GM12892 (cell line): ENCODE measurements around the gene SIPA1L3.

Experiments
- DNase-seq: peaks from one replicate; pipeline ENCODE4 v3.0.0; 2011; ENCODE audit not compliant: insufficient read length
- FAIRE-seq: peaks from 2 replicates; lab custom pipeline; 2011; peaks lifted over from hg19 to GRCh38; lab: Jason Lieb, UNC
- POLR2A ChIP-seq: IDR thresholded peaks from 2 replicates; pipeline ENCODE4 v1.6.1; 2011; ENCODE audit warnings: low read depth, low read length, control low read depth
- POLR2AphosphoS5 ChIP-seq: IDR thresholded peaks from 2 replicates; pipeline ENCODE4 v1.6.1; 2011; ENCODE audit warnings: low read depth, low read length, control low read depth
- TAF1 ChIP-seq: IDR thresholded peaks from 2 replicates; pipeline ENCODE4 v1.6.1; 2011; ENCODE audit warnings: low read depth, mild to moderate bottlenecking, control low read depth, low read length, borderline replicate concordance

Gene SIPA1L3

GRCh38 chr19:38173291-38174041 is 266.5 kb downstream of the SIPA1L3 start:
- no peak for FAIRE-seq
- TF ChIP-seq POLR2A (no peak), TAF1 (no peak), POLR2AphosphoS5 (no peak)
- no peak for DNase-seq

DNA sequence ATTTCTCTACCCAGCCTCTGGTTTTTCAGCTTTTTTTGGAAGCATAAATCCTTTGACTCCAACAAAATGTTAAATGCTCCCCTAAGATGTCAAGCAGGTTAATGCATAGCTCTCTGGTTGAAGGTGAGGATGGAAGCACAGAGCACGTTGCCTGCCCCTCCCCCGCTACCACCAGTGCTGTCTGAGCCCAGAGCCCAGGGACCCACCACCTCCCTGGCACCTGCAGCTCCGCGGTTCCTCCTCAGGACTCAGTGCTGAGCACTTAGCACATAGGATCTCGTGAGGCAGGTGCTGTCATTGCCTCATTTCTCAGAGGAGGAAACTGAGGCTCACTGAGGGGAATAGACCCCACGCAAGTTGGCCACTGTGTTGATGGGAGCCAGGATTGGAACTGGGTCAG is 268.4 kb downstream of the SIPA1L3 start:
- no peak for FAIRE-seq
- TF ChIP-seq POLR2AphosphoS5 (no peak), POLR2A (no peak), TAF1 (no peak)
- no peak for DNase-seq

- FAIRE-seq (no peak), DNase-seq (no peak)
- TF ChIP-seq POLR2A (no peak), TAF1 (no peak), POLR2AphosphoS5 (no peak)
Observed at GRCh38 chr19:38180071-38180470, 273.1 kb downstream of the SIPA1L3 start.

DNA sequence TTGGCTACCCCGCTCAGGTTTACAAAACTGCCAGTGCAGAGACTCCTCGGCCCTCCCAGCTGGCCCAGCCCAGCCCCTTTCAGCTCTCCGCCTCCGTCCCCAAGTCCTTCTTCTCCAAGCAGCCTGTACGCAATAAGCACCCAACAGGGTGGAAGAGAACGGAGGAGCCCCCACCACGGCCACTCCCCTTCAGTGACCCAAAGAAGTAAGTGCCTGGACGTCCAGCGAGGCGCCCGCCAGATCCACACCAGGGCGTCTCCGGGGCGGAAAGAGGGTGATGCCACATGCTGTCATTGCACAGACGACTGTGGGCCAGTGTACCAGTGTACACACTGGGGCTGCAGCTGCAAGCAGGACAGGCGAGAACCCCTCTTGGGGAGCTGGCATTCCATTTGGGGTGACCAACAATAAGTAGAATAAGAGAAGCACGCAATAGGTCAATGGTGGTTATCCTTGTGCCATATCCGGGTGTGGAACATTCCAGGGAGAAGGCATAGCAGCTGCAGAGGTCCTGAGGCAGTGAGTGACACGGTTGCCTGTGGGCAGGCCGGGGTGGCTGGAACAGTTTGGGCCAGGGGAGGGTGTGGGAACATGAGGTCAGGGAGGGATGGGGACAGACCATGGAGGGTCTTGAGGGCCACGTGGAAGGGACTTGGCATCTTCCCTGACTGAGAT is 275.7 kb downstream of the SIPA1L3 start:
- TF ChIP-seq POLR2AphosphoS5 (no peak), TAF1 (no peak), POLR2A (no peak)
- DNase-seq = no peak
- no peak for FAIRE-seq

- FAIRE-seq = no peak
- TF ChIP-seq TAF1 (no peak), POLR2AphosphoS5 (no peak), POLR2A (no peak)
- DNase-seq = no peak
Observed at GRCh38 chr19:38183251-38183897, 276.4 kb downstream of the SIPA1L3 start.

DNA sequence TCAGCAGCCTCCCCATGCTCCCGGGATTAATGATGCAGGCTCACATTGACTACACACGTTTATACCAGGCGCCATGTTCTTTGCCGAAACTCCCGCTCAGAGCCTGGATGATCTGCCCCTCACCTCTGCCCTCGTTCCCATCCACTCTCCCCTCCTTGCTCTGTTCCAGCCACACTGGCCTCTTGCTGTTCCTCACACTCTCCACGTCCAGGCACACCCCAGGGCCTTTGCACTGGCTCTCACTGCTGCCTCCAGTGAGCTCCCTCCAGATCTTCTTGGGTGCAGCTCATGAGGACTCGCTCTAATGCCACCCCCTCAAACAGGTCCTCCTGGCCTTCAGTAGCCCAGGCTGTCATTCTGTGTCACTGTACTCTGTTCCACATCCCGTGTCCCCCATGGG is 277.8 kb downstream of the SIPA1L3 start:
- DNase-seq = no peak
- TF ChIP-seq POLR2A (no peak), TAF1 (no peak), POLR2AphosphoS5 (no peak)
- FAIRE-seq = no peak

DNA sequence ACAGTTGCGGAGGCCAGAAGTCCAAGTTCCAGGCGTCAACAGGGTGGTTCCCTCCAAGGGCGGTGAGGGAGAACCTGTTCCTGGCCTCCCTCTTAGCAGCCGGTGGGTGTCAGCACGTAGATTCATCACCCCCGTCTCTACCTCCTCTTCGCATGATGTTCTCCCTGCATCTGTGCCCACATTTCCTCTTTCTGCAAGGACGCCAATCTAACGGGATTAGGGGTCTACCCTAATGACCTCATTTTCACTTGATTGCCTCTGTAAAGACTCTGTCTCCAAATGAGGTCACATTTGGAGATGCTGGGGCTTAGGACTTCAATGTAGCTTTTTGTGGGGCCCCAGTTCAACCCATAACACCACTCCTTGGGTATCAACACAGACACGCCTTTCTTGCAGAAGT is 278.6 kb downstream of the SIPA1L3 start:
- FAIRE-seq (no peak), DNase-seq (no peak)
- TF ChIP-seq TAF1 (no peak), POLR2A (no peak), POLR2AphosphoS5 (no peak)

- TF ChIP-seq POLR2A (no peak), POLR2AphosphoS5 (no peak), TAF1 (no peak)
- no peak for DNase-seq
- FAIRE-seq = no peak
Observed at GRCh38 chr19:38190061-38190460, 283.1 kb downstream of the SIPA1L3 start.

- no peak for DNase-seq
- no peak for FAIRE-seq
Observed at GRCh38 chr19:38190793-38191192, 283.8 kb downstream of the SIPA1L3 start.

GRCh38 chr19:38191747-38192146 is 284.7 kb downstream of the SIPA1L3 start:
- TF ChIP-seq POLR2AphosphoS5 (no peak), TAF1 (no peak), POLR2A (no peak)
- no peak for FAIRE-seq

More at GRCh38 chr19:38190793-38191192, 283.8 kb downstream of the SIPA1L3 start:
- TF ChIP-seq POLR2AphosphoS5 (no peak), TAF1 (no peak), POLR2A (no peak)

GRCh38 chr19:38193445-38193844 is 286.4 kb downstream of the SIPA1L3 start:
- TF ChIP-seq POLR2A (no peak), POLR2AphosphoS5 (no peak)
- DNase-seq (no peak), FAIRE-seq (no peak)

More at GRCh38 chr19:38191747-38192146, 284.7 kb downstream of the SIPA1L3 start:
- DNase-seq = no peak
